Embryonic facial prominence (tissue), 1 donor: ENCODE data around the gene RPS14.
"Not testable (repeated sequence)": the region's sequence is repeated elsewhere in the genome, so short reads cannot be mapped to it uniquely, and the experiment has no call there.

Experiments
- DNase-seq: peaks from one replicate; pipeline ENCODE4 v3.0.0-alpha.2; 2016; ENCODE audit errors: extremely low spot score

RPS14 gene

DNA sequence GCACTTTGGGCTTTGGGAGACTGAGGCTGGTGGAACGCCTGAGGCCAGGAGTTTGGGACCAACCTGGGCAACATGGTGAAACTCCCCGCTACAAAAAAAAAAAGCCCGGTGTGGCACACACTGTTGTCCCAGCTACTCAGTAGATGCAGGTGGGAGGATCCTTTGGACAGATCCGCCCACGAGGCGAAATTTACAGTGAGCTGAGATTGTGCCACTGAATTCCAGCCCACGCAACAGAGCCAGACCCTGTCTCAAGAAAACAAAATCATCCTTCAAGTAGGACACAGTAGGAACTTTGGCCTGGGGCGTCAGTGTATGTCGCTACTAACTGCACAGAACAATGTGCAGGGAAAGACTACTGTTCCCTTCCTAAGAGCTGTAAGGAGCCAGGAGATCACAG lies 4.8 kb downstream of the RPS14 start:
- no peak for DNase-seq

DNA sequence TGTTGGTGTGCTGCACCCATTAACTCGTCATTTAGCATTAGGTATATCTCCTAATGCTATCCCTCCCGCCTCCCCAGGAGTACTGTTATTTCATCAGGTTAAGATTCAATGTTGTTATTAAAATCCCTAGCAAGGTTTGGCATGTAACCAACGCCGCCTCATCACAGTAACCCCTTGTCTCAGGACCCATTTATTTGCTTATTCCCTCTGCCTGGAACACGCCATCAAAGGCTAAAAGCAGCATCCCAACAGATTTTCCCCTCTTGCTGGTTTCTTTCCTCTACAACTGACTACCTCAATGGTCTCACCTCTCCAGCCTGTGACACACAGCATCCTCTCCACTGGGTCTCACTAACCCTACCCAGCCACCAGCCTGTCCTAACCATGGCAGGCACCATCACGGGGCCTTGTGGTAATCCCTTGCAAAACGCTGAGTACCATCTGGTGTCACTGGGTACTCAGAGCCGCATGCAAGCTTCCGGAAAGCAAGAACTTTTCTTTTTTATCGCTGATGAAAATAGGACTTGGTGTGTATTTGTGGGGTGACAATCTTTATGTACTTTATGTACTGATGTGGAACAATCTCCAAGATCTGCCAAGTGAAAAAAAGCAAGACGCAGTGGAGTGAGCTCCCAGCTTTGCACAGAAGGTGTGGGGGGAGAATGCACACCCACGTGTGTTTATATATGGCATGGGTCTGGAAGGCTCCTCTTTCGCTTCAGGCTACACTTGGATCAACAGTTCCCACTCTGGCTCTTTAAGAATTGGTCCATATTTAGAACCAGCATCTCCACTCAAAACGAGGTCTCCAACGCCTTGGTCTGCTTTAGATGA lies 6.1 kb downstream of the RPS14 start:
- DNase-seq: no peak

DNA sequence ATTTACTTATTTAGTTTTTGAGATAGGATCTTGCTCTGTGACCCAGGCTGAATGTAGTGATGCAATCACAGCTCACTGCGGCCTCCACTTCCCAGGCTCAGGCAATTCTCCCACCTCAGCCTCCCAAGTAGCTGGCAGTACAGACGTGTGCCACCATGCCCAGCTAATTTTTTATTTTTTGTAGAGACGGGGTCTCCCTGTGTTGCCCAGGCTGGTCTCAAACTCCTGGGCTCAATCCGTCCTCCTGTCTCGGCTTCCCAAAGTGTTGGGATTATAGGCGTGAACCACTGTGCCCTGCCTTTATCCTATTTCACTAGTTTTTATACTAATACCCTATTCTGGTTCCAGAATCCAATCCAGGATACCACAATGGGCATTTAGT lies 6.8 kb downstream of the RPS14 start:
- DNase-seq: no peak

DNA sequence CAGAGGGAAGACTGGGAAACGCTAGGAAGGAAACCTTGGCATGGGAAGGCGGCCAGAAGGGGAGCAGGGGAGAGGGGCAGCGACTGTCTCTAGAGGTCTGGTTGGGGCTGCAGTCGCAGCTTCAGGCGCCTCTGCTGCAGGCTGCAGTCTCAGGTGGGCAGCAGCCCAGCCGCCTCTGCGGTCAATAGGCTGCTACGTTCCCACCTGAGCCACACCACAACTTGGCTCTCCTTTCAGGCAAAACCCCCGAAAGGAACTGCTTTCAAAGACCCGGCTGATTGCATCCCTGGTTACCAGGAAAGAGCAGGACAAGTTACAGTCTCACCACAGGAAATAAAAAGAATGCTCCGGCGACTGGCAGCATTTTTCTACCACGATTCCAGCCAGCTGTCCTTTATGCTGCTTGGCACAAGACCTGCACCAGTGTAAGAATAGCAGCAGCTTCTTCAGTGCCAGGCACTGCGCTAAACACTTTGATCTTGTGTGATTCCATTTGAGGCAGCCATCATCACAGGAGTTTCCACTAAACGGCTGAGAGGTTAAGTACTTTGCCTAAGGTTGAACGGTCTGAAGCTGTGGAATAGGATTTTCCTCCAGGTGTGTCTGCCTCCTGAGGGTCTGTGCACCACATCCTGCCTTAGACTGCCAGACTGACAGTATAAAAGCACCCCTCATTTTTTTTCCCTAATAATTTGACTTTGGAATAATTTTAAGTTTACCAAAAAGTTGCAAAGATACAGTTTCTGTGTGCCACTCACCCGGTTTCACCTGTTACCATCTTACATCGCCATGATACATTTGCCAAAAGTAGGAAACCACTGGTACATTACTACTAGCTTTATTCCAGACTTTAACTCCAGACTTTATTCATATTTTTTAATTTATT lies 7.5 kb downstream of the RPS14 start:
- no peak for DNase-seq

DNA sequence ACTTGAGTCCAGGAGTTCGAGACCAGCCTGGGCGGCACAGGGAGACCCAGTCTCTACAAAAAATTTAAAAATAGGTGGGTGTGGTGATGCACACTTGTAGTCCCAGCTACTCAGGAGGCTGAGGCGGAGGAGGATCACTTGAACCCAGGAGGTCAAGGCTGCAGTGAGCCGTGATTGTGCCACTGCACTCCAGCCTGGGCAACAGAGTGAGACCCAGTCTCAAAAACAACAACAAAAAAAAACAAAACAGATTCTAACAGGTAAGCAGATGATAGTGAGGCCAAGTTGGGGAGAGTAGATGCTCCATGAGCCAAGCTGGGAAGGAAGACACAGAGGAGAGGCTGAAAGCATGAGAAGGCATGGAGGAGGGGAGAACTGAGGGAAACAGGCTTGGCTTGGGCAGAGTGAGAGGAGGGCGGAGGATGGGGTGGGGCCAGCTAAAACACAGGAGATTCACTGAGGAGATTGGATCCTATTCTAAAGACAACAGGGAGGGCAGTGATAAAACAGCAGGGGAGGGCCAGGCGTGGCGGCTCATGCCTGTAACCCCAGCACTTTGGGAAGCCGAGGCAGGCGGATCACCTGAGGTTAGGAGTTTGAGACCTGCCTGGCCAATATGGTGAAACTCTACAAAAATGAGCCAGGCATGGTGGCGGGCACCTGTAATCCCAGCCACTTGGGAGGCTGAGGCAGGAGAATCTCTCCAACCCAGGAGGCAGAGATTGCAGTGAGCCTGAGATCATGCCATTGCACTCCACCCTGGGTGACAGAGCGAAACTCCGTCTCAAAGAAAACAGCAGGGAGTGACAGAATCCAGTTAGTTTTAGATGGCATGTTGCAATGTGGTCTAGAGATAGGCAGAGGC lies 8.4 kb downstream of the RPS14 start:
- DNase-seq: no peak

DNA sequence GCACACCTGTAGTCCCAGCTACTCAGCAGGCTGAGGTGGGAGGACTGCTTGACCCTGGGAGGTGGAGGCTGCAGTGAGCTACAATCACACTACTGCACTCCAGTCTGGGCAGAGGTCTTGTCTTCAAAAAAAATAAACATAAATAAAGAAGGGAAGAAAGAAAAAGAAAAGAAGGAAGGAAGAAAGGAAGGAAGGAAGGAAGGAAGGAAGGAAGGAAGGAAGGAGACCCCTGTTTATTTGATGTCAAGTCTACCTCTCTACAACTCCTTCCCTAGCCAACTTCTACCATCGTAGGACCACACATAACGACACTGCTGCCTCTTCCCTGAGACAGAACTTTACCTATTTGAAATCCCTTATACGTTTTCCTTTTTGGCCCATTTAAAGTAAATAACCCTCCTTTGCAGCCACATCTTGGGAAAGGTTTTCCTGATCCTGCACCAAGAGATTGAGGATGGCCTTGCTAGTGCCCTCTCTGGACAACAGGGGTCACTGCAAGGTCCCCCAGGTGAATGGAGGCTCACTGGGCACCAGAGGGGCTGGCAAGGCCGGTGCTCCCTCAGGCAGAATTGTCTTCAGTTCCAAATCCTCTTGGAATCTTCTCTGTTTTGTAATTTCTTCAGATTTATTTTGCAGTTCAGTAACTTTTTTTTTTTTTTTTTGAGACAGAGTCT lies 10.5 kb downstream of the RPS14 start:
- no peak for DNase-seq

DNA sequence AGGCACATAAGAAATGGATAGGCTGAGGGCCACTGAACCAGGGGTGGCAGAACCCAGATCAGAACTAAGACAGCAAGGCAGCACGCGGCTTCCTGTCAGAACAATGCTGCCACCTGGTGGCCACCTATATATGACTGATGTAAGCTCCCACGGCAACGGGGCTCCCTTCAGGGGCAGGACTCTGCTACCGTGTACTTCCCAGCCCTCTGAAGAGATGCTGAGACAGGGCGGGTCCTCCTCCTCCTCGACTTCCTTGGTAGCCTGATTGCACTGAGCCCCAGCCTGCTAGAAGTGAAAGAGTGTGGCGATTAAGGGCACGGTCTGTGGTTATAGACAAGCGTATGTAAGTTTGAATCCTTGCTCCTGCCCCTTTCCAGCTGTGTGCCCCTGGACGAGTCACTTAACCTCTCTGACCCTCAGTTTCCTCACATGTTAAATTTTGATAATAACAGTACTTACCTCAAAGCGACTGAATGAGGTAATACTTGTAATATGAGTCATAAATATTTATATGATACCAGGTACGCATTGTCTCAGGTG lies 13.3 kb downstream of the RPS14 start:
- DNase-seq: peak; percentile 79

DNA sequence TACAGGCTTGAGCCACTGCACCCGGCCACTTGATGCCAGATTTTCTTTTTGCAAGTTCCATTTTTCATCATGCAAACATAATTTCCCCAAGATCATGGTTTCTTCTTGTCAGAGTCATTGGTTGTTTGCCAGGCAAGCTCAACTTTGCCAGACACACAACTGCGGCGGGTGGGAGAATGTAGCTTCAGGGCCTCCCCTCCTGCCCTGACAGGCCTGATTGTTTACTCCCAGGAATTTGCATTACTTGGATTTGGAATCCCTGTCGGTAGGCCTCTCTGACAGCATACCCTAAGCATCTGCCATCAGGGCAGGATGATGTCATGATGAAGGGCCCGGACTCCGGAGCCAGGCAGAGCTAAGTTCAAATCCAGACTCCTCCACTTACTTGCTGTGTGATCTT lies 15.1 kb downstream of the RPS14 start:
- DNase-seq: no peak

DNA sequence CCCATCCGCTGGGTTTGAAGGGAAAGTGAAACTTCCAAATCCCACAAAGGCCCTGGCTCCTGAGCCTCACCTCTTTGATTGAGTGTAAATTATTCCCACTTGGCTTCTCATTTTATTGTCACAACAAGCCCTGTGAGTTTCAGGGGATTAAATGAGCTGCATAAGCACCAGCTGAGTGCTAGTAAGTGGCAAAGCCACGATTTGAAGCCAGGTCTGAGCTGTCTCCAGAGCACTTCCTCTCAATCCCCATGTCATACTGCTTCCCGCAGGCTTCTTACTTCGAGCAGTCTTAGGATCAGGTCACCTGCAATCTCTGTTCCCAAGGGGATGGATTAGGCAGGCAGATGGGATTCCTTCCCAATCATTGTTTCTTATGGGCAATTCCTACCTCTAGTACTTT lies 18.0 kb downstream of the RPS14 start:
- DNase-seq: no peak

DNA sequence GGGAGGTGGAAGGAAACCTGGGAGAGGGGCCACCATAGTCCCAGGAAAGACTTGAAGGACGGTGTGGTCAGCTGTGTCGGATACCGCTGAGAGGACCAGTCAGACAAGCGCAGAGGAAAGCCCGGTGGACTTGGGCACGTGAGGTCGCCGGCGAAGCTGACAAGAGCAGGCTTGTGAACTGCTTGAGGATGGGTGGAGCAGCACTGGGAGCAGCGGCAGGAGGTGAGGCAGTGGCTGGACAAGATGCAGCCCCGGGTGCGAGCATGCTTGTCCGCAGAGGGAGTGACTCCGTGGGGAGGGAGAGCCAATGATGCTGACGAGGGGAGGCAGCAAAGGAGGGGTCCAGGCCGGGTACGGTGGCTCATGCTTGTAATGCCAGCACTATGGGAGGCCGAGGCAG lies 18.5 kb downstream of the RPS14 start:
- no peak for DNase-seq

DNA sequence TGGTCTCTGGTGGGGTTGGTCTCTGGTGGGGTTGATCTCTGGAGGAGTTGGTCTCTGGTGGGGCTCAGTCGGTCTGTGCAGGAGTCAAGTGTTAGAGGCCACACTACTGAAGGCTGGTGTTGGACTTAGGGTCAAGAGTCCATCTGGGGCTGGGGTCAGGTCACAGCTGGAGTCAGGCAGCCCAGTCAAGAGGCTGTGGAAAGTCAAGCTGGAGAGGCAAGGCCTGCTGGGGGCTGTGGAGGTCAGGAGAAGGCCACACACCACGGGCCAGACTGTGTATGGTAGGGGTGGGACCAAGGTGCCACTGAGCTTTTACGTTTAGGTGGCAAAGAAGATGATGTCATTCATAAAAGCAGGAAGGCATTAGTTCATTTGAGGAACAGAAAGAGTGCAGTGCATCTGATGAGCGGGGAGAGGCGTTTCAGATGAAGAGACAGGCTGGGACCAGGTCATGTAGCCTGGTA lies 20.1 kb downstream of the RPS14 start:
- DNase-seq: no peak

DNA sequence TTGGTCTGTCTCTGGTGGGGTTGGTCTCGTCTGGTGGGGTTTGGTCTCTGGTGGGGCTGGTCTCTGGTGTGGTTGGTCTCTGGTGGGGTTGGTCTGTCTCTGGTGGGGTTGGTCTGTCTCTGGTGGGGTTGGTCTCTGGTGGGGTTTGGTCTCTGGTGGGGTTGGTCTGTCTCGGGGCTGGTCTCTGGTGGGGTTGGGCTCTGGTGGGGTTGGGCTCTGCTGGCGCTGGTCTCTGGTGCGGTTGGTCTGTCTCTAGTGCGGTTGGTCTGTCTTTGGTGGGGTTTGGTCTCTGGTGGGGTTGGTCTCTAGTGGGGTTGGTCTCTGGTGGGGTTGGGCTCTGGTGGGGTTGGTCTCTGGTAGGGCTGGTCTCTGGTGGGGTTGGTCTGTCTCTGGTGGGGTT lies 20.6 kb downstream of the RPS14 start:
- DNase-seq: no peak

DNA sequence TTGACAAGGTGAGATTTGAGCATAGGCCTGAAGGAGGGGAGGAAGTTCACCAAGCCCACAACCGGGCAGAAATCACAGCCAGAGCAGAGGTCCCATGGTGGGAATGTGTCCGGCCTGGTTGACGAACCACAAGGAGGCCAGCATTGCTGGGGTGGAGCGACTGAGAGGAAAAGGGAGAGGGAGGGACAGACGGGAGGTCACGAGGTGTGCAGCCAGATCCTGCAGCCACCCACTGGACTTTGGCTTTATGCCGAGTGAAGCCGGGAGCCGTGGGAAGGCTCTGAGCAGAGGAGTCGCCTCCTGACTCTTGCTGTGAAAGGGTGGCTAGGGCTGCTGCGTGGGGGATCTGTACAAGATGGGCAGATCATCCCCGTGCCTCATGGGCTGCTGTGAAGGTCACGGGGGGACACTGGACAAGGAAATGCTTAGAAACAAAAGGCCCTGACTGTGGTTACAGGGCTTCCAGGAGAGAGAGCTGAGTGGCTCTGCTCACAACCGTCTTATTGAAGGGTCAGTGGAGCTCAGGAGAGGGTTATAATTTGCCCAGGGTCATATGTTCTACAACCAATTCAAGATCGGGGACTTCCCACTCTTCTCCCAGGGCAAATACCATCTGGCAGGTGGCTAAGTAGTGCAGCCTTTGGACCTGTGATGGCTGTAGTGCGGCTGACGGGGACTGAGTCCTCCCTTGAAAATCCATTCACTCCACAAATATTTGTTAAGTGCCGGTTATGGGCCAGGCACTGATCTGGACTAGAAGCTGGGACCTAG lies 21.2 kb downstream of the RPS14 start:
- DNase-seq: no peak

DNA sequence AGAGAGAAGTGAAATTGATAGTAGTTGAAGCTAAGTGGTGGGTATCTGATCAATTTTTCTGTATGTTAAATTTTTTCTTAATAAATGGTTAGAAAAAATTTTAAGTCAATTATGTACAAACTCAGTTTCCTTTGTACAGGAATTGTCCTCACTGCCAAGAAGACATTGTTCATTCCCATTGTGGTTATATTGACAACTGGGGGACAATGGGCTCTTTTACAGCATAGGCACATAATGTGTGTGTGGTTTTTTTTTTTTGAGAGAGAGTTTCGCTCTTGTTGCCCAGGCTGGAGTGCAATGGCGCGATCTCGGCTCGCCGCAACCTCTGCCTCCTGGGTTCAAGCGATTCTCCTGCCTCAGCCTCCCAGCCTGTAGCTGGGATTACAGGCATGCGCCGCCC lies 23.4 kb downstream of the RPS14 start:
- DNase-seq: not testable (repeated sequence)

DNA sequence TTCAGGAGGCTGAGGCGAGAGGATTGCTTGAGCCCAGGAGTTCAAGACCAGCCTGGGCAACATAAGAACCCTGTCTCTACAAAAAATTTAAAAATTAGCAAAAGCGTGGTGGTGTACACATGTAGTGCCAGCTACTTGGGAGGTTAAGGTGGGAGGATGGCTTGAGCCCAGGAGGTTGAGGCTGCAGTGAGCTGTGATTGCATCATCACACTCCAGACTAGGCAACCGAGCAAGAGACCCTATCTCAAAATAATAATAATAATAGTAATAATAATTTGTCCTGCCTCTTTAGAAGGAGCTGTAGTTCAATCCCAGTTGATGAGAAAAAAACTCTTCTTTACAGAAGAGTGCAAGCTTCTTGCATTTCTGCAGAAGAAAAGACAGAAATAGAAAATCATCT lies 26.8 kb downstream of the RPS14 start:
- DNase-seq: no peak

DNA sequence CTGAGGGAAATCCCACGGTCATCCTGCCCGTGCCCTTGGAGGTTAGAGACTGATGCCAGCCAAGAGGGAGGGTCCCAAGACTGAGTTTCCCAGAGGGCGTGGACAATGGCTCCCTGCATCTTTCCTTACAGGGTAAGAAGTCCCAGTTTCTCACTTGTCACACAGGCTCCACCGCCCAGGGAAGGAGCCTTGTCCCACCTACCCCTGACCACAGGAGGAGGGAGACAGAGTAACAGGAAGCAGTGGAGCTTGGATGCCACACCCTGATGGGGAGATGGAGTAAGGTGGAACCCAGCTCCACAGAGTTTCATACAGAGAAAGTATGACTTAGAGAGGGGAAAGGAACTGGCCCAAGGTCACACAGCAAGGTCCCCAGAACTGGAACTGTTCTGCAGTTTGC lies 27.5 kb downstream of the RPS14 start:
- no peak for DNase-seq

DNA sequence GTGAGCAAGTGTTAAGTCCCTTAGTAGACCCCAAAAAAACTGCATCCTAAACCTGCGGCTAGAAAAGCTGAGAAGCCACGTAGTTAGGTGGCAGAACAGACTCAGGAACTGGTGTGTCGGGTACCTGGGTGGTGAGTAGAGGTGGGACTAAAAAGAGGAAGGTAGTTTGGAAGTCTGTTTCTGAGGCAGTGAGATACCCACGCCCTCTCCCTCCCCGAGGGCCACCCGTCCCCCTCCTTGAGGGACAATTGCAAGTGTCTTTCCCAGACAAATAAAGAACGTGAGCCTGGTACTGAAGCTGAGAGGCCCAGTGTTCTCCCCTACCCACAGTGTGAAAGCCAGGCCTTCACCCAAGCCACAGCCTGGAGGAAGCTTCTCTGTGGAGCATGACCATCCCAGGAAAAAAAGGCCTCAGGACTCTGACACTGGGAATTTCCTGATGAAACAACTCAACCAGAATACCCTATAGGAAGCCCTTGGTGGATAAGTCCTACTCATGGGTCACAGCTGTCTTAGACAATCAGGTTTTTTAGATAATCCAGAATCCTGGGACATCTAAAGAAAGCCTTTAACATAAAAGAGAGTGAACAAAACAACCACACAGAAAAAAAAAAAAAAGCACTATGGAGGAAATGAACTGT lies 29.8 kb downstream of the RPS14 start:
- no peak for DNase-seq

DNA sequence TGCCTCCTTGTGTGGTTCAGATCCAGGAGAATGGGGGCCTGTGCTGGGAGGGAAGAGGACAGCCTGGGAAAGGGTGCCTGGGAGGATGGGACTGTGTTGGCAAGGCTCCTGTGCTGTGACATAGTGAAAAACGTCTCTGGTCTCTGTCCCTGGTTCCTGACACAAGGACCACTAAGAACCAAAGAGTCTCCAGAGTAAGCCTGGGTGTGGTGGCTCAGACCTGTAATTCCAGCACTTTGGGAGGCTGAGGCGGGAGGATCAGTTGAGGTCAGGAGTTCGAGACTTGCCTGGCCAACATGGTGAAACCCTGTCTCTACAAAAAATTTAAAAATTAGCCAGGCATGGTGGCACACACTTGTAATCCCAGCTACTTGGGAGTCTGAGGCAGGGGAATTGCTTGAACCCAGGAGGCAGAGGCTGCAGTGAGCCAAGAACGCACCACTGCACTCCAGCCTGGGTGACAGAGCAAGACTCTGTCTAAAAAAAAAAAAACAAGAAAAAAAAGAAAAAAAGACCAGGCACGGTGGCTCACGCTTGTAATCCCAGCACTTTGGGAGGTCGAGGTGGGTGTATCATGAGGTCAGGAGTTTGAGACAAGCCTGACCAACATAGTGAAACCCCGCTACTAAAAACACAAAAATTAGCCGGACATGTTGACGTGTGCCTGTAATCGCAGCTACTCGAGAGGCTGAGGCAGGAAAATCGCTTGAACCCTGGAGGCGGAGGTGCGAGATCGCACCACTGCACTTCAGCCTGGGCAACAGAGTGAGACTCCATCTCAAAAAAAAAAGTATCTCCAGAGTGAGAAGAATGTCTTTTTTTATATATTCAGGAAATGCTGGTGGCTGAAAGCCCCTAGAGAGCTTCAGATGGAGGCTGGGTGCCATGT lies 35.4 kb downstream of the RPS14 start:
- DNase-seq: not testable (repeated sequence)
